G401.6 (cell line): ENCODE results near the gene GNL1.

Source experiments
- FAIRE-seq: peaks from 2 replicates; lab custom pipeline; 2012; peaks lifted over from hg19 to GRCh38; lab: Jason Lieb, UNC

Gene GNL1

GRCh38 chr6:30556066-30556905, at the start of gene GNL1:
GNL1 (minus strand) TSS chr6:30556489; CDS start chr6:30556203, 286 bp downstream.
- FAIRE-seq = peak; percentile 11

DNA sequence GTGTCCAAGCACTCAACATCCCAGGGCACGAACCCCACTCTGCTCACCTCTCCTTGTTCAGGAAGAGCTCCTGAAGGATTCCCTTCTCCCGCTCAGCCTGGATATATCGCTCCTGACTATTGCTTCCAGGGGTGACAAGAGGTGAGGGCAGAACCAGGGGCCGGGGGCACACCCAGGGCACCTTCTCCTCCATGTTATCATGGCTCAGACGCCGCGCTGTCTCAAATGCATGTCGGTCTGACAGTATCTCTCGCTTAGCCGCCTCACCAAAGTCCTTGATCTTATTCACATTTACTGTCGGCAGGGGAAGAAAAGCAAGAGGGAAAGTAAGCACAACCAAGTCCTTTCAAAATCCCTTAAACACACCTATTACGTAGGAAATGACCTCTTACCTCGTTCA, 47.7 kb upstream of the GNL1 start:
- no peak for FAIRE-seq

DNA sequence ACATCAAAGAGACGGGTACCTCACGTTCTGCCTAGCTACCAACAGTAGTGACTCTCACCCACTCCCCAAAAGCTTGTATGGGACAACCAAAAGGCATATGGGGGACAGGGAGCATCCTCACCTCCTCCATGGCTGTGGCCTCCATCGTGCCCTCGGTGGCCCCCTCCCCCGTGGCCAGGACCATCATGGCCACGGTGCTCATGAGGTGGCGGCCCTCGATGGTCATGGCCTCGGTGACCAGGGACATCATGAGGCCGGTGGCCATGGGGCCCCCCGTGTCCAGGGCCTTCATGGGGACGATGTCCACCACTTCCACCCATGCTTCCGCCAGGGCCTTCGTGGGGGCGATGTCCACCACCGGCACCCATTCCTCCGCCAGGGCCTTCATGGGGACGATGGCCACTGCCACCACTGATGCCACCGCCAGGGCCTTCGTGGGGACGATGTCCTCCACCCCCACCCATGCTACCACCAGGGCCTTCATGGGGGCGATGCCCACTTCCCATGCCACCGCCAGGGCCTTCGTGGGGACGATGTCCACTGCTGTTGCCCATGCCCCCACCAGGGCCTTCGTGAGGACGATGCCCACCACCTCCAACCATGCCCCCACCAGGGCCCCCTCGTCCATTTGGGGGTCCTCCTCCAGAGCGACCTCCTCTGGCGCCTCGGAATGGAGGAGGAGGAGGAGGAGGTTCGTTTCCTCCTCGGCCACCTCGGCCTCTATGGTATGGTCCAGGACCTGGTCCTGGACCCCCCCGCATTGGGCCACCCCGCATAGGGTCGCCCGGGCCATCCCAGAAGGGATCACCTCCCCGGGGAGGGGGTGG, 45.7 kb upstream of the GNL1 start:
- FAIRE-seq = no peak

DNA sequence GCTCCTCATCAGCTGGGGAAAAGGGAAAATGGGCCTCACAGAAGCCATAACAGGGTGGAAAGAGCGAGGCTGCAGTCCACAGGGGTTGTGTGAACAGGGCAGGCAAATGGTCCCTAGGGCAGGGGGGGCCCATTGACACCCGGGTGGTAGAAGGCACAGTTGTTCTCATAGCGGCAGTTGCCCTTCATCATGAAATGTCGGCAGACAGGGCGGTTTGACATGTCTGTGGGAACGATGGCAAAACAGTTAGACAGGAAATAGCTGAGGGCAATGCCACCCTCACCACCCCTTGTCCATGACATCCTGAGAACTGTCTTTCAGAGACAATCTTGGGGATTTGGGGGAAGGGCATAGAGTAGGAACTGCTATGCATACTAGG, 45.1 kb upstream of the GNL1 start:
- FAIRE-seq = no peak

DNA sequence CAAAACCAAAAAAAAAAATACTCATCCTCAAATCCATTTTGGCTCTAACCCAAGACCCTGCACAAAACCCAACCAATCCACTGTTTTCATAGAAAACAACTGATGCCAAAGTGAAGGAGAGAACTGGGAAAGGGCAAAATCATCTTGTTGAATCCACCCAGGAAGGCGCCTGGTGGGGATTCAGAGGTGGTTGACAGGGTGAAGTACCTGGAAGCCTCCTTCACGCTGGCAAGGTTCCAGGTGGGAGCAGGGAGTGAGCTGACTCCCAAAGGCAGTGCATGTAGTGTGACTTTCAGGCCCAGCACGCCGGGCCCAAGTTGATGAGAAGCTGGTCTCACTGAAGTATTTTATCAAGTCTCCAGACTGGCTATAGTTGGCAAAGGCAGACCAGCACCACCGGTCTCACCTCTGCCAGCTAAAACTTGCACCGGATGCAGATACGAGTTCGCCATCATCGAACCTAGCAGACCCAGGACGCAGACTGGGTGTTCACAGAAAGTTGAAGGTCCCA, 44.2 kb upstream of the GNL1 start:
- FAIRE-seq = no peak

DNA sequence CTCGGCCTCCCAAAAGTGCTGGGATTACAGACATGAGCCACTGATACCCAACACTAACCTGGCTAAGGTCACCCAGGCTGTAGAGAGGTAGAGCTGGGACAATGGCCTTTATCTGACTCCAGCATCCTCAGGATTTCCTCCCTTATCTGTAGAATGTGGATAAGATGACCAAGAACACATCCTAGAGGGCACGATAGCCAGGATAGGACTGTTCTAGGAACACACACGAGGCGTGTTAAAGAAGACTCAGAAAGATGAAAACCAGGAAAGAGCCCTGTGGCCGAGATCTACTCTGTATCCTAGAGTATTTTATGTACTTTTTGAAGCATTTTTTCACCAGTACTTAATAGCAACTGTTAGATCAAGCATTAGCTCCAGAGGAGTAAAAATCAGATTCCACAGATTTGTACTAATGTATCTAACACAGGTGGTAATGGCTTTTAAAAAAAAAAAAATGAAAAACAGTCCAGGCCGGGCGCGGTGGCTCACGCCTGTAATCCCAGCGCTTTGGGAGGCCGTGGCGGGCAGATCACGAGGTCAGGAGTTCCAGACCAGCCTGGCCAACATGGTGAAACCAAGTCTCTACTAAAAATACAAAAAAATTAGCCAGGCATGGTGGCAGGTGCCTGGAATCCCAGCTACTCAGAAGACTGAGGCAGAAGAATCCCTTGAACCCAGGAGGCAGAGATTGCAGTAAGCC, 43.5 kb upstream of the GNL1 start:
- FAIRE-seq = no peak

DNA sequence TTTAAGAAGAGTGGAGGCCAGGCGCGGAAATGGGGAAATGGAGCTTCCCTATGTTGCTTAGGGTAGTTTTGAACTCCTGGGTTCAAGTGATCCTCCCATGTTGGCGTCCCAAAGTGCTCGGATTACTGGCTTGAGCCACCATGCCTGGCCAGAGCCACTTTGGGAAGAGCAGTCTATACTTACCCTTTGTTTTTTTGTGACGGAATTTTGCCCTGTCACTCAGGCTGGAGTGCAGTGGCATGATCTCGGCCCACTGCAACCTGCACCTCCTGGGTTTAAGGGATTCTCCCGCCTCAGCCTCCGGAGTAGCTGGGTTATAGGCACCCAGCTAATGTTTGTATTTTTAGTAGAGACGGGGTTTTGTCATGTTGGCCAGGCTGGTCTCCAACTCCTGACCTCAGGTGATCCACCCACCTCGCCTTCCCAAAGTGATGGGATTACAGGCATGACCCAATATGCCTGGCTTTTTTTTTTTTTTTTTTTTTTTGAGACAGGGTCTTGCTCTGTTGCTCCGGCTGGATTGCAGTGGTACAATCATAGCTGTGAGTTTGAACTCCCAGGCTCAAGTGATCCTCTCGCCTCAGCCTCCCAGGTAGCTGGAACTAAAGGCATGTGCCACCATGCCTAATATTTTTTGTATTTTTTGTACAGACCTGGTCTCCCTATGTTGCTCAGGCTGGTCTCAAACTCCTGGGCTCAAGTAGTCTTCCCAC, 42.8 kb upstream of the GNL1 start:
- FAIRE-seq = no peak

DNA sequence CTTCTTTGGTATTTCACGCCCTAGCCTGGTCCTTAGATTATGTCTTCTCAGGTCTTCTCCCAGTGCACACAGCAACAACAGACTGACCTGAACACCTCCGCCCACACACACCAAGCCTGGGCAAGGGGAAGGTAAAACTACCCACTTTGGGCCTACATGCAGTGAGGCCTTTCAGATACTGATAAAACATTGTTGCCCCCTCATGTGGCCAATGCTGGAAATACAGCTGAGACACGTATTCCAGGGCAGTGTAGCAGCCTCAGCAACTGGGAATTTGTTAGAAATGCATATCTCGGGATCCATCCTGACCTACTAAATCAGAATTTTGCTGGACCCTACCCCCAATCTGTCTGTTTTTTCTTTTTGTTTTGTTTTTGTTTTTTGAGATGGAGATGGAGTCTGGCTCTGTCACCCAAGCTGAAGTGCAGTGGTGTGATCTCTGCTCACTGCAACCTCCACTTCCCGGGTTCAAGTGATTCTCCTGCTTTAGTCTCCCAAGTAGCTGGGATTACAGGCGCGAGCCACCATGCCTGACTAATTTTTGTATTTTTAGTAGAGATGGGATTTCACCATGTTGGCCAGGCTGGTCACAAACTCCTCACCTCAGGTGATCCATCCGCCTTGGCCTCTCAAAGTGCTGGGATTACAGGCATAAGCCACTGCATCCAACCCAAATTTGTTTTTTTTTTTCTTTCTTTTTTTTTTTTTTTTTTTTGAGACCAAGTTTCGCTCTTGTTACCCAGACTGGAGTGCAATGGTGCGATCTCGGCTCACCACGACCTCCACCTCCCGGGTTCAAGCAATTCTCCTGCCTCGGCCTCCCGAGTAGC, 41.2 kb upstream of the GNL1 start:
- peak; percentile 93 for FAIRE-seq

DNA sequence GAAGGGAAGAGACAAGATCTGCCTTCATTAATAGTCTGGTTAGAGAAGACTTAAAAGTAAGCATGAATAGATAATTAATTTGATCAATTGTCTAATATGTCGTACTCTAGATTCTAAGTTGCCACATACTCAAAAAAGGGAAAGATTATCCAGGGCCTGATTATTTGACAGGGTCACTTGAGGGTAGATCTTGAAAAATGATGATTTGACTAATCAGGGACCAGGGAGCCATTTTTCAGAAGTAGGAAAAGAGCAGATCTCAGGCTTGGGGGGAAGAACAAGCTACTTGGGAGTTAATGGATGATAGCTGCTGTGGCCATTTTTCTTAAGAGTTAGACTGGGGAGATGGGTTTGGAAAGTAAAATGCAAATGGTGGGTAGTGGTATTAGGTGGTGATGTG, 36.0 kb upstream of the GNL1 start:
- no peak for FAIRE-seq

DNA sequence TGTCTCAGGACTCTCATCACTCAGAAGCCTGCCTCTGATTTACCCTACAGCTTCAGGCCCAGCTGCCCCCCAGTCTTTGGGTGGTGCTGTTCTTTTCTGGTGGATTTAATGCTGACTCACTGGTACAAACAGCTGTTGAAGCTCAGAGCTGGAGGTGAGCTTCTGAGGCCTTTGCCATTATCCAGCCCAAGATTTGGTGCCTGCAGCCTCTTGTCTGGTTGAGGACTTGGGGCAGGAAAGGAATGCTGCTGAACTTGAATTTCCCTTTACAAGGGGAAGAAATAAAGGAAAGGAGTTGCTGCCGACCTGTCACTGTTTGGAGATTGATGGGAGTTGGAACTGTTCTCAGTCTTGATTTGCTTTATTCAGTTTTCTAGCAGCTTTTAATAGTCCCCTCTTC, 34.7 kb upstream of the GNL1 start:
- no peak for FAIRE-seq

GRCh38 chr6:30590509-30590908, 34.2 kb upstream of the GNL1 start:
- FAIRE-seq = no peak

DNA sequence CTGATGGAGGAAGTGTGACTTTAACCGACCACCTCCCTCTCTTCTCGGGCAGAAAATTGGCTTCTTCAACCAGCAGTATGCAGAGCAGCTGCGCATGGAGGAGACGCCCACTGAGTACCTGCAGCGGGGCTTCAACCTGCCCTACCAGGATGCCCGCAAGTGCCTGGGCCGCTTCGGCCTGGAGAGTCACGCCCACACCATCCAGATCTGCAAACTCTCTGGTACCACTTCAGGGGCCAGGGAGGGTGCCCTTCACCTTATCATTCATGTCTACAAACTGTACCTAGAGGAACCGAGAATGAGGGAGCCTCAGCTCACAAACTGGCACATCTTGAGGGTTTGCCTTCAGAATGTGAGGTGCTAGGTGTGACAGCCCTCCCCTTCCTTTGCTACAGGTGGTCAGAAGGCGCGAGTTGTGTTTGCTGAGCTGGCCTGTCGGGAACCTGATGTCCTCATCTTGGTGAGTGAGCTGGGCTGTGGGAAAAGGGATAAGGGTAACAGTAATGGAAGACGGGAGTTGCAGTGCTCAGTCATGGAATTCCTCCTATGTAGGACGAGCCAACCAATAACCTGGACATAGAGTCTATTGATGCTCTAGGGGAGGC, 33.6 kb upstream of the GNL1 start:
- FAIRE-seq = no peak

DNA sequence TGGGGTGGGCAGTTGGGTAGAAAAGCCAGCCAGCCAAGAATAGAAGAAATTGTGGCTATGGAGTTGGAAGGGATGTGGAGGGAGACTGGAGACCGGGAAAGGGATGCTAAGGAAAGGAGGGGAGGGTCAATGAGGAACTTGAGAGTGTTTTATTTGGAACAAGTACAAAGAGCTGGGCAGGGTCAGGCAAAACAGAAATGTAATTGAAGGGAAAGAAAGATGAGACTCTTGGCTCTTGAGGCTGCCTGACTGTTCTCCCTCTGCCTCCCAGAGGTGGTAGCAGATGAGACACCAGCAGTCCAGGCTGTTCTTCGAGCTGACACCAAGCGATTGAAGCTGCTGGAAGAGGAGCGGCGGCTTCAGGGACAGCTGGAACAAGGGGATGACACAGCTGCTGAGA, 27.6 kb upstream of the GNL1 start:
- no peak for FAIRE-seq

DNA sequence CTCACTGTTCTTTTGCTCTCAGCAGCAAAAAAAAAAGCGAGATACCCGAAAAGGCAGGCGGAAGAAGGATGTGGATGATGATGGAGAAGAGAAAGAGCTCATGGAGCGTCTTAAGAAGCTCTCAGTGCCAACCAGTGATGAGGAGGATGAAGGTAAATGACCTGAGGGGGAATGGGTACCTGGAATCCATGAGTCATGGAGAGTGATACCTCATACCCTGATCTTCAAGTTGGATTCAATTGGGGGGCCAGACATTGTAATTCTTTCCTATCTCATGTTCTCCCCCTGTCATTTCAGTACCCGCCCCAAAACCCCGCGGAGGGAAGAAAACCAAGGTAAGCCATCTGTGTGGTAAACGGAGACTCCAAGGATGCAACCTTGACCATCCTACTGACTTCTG, 21.8 kb upstream of the GNL1 start:
- FAIRE-seq = no peak

- FAIRE-seq = no peak
These were observed 16.8 kb upstream of the GNL1 start for GRCh38 chr6:30573113-30573512.

GRCh38 chr6:30572148-30572547, 15.9 kb upstream of the GNL1 start:
- FAIRE-seq = no peak

DNA sequence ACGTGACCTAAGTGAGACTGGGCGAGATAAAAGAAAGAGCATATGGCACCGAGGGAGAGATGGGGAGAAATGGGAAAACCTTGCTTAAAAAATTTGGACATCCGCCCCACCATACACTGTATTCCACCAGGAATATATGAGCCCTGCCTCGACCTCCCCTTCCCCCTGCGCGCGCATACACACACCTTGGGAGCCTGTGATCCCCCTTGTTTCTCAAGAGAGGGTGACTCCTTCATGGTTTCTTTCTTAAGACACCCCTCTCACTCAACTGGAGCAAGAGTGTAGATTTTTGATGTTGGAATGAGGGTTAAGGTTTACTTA, 15.4 kb upstream of the GNL1 start:
- no peak for FAIRE-seq

- FAIRE-seq = peak; percentile 96
These were observed 14.9 kb upstream of the GNL1 start, which contains the start of gene ABCF1 for GRCh38 chr6:30571075-30571761. ABCF1 (plus strand) TSS chr6:30571442; CDS start chr6:30571488, 46 bp downstream.

GRCh38 chr6:30570740-30571074, 14.4 kb upstream of the GNL1 start:
- FAIRE-seq = no peak

- FAIRE-seq = no peak
These were observed 14.0 kb upstream of the GNL1 start for GRCh38 chr6:30570263-30570662.
